ENCODE data around the gene ZNF570.
A peak's percentile ranks its signal among the peaks of the same experiment; 100 is the strongest.

The ZNF570 gene

GRCh38 chr19:37468961-37469777 is at the start of gene ZNF570:
Gene ZNF570, plus strand, starts transcription at chr19:37469356. Its CDS starts 999 bp downstream, at chr19:37470355.
- DNase-seq (ENCODE audit: low read depth) = peak; percentile 89

- DNase-seq (ENCODE audit: low read depth) = no peak
Observed at GRCh38 chr19:37452500-37453245, 16.5 kb upstream of the ZNF570 start.

- no peak for DNase-seq (ENCODE audit: low read depth)
Observed at GRCh38 chr19:37466277-37466797, 2.8 kb upstream of the ZNF570 start.

GRCh38 chr19:37466798-37467607 is 2.2 kb upstream of the ZNF570 start, which contains the start of gene ZNF569:
Gene ZNF569, minus strand, starts transcription at chr19:37467444. Its CDS starts 22,523 bp downstream, at chr19:37444921.
- peak; percentile 93 for DNase-seq (ENCODE audit: low read depth)

- DNase-seq (ENCODE audit: low read depth) = no peak
Observed at GRCh38 chr19:37467608-37468090, 1.5 kb upstream of the ZNF570 start.

GRCh38 chr19:37470216-37470615 is 1.1 kb downstream of the ZNF570 start:
- no peak for DNase-seq (ENCODE audit: low read depth)

- DNase-seq (ENCODE audit: low read depth) = no peak
Observed at GRCh38 chr19:37472165-37472564, 3.0 kb downstream of the ZNF570 start.

- no peak for DNase-seq (ENCODE audit: low read depth)
Observed at GRCh38 chr19:37484406-37485168, 15.4 kb downstream of the ZNF570 start.

GRCh38 chr19:37492213-37492612 is 23.1 kb downstream of the ZNF570 start:
- no peak for DNase-seq (ENCODE audit: low read depth)

GRCh38 chr19:37505958-37506386 is 36.8 kb downstream of the ZNF570 start:
- no peak for DNase-seq (ENCODE audit: low read depth)

- DNase-seq (ENCODE audit: low read depth) = peak; percentile 21
Observed at GRCh38 chr19:37506387-37507166, 37.4 kb downstream of the ZNF570 start, which contains the start of gene ZNF793. Gene ZNF793, plus strand, starts transcription at chr19:37506939. Its CDS starts 16,501 bp downstream, at chr19:37523440.

- DNase-seq (ENCODE audit: low read depth) = no peak
Observed at GRCh38 chr19:37507167-37507464, 38.0 kb downstream of the ZNF570 start.

GRCh38 chr19:37511186-37511585 is 42.0 kb downstream of the ZNF570 start:
- DNase-seq (ENCODE audit: low read depth) = no peak

GRCh38 chr19:37511821-37512220 is 42.7 kb downstream of the ZNF570 start:
- DNase-seq (ENCODE audit: low read depth) = no peak

- no peak for DNase-seq (ENCODE audit: low read depth)
Observed at GRCh38 chr19:37513397-37513796, 44.2 kb downstream of the ZNF570 start.

GRCh38 chr19:37519890-37520289 is 50.7 kb downstream of the ZNF570 start:
- DNase-seq (ENCODE audit: low read depth) = peak; percentile 37

- DNase-seq (ENCODE audit: low read depth) = no peak
Observed at GRCh38 chr19:37537391-37537947, 68.3 kb downstream of the ZNF570 start.
